SIG-M5 (cell line): ENCODE results near the gene AGAP2.
"Not testable (repeated sequence)": the region's sequence is repeated elsewhere in the genome, so short reads cannot be mapped to it uniquely, and the experiment has no call there.

ENCODE experiments used
- DNase-seq: peaks from one replicate; lab custom pipeline; 2025; lab: John Stamatoyannopoulos, UW

Gene AGAP2

GRCh38 chr12:57738661-57739237, at the start of gene AGAP2:
AGAP2 (minus strand) TSS chr12:57738742; CDS start chr12:57738246, 496 bp downstream.
- DNase-seq, result no peak

DNA sequence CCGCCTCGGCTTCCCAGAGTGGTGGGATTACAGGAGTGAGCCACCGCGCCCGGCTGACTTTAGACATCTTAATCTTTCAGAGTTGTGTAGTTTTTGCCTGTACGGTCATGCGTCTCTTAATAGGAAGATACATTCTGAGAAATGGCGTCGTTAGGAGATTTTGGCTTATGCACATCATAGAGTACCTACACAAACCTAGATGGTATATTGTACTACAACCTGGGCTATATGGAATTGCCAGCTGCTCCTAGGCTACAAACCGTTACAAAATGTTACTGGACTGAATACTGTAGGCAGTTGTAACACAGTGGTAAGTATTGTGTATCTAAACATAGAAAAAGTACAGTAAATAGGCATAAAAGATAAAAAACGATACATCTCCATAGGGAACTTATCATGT, 45.3 kb upstream of the AGAP2 start:
- DNase-seq, result no peak

DNA sequence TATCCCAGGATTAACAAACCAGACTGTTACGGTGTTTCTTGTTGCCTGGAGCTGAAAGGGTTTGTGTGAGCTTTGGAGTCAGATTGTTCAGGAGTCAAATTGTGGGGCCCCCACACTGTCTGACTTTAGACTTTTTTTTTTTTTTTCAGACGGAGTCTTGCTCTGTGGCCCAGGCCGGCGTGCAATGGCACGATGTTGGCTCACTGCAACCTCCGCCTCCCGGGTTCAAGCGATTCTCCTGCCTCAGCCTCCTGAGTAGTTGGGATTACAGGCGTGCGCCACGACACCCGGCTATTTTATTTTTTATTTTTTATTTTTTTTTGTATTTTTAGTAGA, 44.9 kb upstream of the AGAP2 start:
- DNase-seq, result no peak

DNA sequence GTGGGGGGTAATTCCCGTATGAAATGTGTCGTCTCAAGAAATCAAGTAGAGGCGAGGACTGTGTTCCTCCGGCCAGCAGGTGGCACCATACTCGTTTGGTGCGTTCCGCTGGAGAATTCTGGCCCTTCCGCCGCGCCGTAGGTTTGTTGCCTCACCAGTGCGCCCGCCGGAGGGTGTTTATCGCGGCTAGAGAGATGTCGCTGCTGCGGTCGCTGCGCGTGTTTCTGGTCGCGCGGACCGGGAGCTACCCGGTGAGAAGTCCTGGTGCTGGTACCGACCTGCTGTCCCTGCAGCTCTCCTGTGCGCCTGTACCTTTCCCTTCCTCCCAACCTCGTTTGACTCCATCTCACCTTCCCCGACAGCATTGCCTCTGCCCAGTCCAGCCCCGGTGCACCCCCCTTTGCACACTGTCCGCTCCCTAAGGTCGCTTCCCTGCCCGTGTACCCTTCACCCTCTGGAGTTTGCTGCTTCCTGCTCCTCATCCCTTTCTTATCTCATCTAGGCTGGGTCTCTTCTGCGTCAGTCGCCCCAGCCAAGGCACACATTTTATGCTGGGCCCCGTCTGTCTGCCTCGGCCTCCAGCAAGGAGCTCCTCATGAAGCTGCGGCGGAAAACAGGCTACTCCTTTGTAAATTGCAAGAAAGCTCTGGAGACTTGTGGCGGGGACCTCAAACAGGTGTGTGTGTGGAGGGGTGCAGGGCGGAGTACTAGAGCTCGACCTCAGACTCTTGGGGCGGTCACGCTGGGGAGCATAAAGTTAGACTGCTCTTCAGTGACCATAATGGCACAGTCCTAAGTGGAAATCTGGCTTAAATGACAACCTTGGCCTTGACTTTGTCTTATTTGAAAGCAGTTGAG, 44.3 kb upstream of the AGAP2 start, which contains the start of gene TSFM:
TSS of gene TSFM (plus strand) at position 180 of the 858 bp plus-strand sequence. CDS start at position 195, 15 bp downstream.
- peak; percentile 54 for DNase-seq

DNA sequence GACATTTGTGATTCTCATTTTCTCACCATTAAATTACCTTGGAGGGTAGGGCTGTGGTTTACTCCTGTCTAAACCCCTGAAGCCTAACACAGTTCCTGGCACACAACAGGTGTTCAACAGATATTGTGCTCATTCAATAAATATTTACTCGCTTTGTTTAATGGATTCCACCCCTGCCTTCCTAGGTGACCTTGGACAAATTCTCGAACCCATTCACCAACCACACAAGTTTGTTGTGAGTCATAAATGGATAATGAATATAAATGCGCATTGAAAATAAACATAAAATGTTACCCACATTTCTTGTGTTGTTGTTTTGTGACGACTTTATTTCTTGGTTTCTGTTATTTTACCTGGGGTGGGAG, 43.7 kb upstream of the AGAP2 start:
- no peak for DNase-seq

DNA sequence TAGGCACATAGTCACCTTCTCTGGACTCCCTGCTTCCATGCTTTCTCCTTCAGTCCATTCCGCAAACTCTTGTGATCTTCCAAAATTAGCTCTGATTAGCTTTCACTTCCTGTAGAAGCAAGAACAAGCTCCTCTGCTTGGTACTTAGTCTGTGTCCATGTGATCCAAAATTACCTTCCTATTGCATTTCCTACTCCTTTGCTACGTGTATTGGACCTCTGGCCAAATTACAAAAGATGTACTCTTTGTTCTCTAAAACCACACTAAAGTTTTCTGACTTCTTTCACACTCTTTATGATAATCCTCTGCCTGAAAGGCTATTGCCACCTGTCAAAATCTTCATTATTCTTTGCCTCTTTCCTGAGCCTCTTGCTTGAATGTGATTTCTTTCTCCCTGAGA, 43.3 kb upstream of the AGAP2 start:
- DNase-seq, result no peak

GRCh38 chr12:57781244-57781643, 42.7 kb upstream of the AGAP2 start:
- peak; percentile 11 for DNase-seq

DNA sequence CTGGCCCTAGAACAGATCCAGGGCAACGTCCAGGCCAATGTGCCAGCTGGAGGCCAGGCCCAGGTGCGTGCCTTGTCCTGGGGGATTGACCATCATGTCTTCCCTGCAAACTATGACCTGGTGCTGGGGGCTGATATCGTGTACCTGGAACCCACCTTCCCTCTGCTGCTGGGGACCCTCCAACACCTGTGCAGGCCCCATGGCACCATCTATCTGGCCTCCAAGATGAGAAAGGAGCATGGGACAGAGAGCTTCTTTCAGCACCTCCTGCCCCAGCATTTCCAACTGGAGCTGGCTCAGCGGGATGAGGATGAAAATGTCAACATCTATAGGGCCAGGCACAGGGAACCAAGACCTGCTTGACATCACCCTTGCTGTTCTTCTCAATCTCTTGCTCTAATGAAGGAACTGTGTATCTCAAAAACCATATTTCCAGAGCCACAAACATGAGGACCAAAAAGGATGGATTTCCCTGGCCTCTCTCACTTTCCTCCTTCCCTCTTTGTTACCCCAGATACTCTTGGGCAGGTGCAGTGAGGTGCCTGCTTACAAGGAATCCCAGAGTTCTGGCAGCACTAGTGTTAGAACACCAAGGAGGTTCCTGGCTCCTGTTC, 41.8 kb upstream of the AGAP2 start:
- DNase-seq, result no peak

DNA sequence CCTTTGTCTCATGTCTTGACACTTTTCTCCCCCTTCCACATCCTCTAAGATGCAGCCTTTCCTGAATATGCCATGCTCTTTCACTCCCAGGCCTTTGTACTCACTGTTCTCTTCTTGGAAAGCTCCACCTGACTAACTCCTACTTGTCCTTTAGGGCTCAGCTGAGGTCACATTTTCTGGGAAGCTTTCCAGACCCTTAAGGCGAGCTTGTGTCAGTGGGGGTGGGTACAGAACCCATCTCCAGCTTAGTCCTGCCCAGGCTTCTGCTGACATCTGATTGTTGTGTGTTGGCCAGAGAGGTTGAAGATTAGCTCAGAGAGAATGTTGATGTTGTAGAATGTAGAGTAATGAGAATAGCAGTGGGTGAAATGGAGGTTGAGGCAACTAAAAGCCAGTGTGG, 41.2 kb upstream of the AGAP2 start:
- DNase-seq, result no peak

DNA sequence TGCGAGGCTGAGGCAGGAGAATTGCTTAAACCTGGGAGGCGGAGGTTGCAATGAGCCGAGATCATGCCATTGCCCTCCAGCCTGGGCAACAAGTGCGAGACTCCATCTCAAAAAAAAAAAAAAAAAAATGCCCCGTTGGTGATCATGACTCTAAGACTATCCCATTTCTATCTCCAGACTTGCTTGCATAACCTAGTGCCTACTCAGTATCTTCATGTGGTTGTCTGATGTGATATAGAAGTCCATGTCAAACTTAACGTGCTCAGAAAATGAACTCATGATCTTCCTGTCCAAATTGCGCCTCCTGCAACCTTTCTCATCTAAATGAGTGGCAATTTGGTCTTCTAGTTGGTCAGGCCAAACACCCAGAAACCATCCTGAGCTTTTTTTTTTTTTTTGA, 39.4 kb upstream of the AGAP2 start:
- no peak for DNase-seq

GRCh38 chr12:57777367-57777766, 38.8 kb upstream of the AGAP2 start:
- no peak for DNase-seq

DNA sequence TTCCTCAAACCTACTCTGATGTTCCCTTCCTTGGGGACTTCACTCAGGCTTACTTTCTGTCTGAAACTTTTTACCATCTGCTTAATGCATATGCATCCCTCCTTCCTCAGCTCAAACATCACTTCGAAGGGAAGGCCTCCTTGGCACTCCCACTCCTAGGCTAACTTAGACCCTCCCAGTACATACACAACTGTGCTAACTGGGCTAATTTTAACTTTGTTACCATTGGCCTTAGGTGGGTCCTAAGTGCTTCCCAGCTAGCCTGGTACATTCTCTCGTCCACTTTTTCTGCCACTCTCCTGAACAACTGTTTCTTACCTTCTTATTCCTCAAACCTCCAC, 37.7 kb upstream of the AGAP2 start:
- no peak for DNase-seq

- no peak for DNase-seq
These were observed 37.2 kb upstream of the AGAP2 start for GRCh38 chr12:57775563-57776246.

DNA sequence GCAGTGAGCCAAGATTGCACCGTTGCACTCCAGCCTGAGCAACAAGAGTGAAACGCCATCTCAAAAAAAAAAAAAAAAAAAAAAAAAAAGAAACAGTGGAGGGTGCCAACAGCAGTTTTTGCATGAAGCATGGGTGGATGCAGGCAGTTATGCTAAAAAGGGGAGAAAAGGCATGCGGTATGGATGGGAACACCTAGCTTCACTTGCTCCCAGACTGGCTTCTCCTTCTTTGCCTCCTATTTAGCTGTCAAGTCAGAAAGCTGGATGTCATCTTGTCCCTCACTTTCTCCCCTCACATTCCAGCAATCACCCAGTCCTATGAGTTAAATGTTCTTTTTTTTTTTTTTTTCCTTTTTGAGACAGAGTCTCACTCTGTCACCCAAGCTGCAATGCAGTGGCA, 36.5 kb upstream of the AGAP2 start:
- no peak for DNase-seq

DNA sequence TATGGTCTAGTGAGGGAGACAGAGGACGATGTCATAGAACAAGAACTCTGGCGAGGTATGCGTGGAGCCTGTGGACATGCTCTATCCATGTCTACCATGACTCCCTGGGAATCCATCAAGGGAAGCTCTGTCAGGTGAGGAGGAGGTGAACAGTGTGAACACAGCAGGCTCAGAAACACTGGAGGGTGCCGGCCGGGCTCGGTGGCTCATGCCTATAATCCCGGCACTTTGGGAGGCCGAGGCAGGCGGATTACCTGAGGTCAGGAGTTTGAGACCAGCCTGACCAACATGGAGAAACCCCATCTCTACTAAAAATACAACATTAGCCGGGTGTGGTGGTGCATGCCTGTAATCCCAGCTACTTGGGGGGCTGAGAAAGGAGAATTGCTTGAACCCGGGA, 36.1 kb upstream of the AGAP2 start:
- DNase-seq, result not testable (repeated sequence)

DNA sequence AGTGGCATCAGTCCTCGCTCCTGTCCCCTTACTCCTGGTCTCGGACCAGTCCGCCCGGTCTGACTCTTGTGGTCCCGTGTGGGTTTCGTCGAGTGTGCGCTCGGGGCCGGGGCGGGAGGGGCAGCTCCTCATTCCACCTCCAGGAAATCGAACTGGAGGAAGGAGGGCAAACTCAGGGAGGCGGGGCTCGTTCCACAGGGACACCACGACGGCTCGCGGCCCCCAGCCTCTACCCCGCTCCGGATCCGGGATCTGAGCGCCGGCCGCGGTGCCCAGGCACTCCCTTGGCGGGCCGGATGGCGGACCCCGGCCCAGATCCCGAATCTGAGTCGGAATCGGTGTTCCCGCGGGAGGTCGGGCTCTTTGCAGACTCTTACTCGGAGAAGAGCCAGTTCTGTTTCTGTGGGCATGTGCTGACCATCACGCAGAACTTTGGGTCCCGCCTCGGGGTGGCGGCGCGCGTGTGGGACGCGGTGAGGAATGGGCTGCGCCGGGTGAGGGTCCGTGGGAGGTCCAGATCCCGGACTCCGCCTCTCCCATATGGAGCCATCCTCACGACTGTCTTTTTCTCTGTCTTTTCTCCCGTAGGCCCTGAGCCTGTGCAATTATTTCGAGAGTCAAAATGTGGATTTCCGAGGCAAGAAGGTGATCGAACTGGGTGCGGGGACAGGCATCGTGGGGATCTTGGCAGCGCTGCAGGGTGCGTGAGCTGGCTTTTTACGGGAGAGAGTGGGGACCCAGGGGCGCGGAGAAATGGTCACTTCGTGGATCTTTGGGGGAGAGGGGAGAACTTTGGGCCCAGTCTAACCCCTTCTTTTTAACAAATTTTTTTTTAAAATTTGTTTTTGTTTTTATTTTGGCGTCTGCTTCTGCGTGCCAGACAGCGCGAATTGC, 34.1 kb upstream of the AGAP2 start, which contains the start of gene EEF1AKMT3:
TSS of gene EEF1AKMT3 (plus strand) at position 186 of the 894 bp plus-strand sequence. CDS start at position 297, 111 bp downstream.
- DNase-seq, result no peak

DNA sequence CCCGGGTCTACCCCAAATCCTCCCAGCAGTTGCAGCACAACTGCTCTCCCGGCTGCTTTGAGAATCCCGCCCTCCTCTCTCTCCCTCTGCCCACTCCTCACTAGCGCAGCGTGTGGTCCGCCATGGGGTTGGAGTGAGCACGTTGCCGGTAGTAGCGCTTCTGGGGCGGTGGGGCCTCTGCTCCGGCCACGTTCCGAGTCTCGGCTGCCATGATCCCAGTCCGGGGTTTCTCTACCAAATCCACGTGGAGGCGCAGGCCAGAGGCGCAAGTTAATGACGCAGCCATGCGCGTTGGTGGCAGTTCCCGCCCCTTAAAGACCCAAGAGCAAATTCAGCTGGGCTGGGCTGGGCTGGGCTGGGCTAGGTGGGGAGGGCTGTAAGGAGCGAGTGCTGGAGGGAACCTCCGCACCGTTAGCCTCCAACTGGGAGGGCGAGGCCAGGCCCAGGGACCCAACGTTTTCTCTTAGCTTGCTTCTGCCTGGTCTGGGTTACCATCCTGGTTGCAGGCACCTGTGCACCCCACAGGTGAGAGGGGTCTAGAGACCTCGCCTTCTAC, 33.4 kb upstream of the AGAP2 start, which contains the start of gene METTL1:
TSS of gene METTL1 (minus strand) at position 233 of the 556 bp plus-strand sequence. CDS start at position 211, 22 bp downstream.
- DNase-seq, result peak; percentile 82

DNA sequence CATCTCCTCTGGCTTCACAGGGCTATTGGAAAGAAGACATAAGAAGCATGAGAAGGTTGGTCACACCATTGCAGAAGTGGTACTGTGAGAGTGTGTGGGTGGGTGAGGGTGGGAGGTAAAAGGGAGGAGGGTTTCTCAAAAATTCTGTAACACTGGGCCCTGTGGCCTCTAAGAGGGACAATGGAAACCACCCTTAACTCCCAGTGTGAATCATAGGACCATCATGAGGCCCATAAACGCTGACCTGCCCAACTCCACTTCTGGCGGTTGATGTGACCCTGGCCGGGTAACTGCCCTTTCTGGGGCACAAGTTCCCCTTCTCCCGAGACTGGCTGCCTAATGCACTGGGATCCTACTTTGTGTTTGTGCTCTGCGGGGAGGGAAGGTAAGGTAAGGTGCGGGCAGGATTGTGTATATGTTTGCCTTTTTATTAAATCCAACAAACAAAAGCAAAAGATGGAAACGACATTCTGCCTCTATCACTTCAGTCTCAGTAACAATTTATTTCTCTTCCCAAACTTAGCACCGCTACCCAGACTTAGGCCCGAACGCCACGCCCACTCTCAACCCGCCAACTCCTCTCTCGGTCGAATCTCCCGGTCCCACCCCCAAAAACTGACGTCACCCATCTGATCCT, 32.8 kb upstream of the AGAP2 start:
- peak; percentile 76 for DNase-seq

DNA sequence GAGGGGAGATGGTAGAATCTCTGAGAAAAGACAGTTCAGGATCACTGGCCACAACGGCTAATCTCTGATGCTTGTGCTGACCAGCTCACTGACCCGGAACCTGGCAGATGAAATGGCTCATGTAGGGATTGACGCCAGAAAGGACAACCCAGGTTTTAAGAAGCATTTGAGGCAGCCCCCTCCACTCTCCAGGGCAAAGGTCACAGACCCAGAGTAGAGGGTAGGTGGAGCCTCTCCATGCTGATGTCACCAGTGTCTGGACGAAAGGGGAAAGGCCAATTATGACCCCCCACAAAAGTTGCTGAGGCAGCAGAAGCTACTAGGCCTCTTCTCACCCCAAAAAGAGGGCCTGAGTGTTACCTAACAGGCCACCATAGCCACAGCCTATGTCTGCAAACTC, 32.2 kb upstream of the AGAP2 start:
- no peak for DNase-seq

DNA sequence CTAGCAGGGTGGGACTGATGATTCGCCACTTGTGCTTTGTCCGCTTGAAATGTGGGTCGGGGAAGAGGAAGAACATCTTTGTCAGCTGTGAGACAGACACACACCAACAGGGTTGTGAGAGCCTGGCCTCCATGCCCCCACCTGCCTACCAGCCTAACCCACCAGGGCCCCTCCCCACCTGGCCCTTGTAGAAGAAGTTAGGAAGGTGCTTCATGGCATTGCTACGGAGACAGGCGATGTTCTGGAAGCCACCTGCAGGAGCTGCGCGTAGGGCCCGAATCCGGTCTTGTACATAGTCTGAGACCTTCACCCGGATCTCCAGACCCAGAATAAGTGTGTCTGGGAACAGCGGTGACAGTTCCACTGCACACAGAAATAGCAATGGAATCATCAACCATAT, 31.1 kb upstream of the AGAP2 start:
- no peak for DNase-seq

DNA sequence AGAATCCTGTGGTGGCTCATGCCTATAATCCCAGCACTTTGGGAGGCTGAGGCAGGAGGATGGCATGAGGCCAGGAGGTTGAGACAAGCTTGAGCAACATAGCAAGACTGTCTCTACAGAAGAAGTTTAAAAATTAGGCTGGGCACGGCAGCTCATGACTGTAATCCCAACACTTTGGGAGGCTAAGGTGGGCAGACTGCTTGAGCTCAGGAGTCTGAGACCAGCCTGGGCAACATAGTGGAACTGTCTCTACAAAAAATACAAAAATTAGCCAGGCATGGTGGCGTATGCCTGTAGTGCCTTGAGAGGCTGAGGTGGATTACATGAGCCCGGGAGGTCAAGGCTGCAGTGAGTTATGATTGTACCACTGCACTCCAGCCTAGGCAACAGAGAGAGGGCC, 29.3 kb upstream of the AGAP2 start:
- no peak for DNase-seq
